Stimulated activated CD8-positive, alpha-beta memory T cell treated with anti-CD3 and anti-CD28 coated beads, Interleukin-7, amount 100 ng/mL, for 48 hours (primary cell): ENCODE measurements around the gene PCP4.

Source experiments
- DNase-seq, 2 donors: peaks; one replicate each; pipeline ENCODE4 v3.0.0-alpha.2; 2020; ENCODE audit warnings: low read depth in 1 of 2; ENCODE audit errors: extremely low read depth in 1 of 2

Gene PCP4

GRCh38 chr21:39968010-39968409, 100.8 kb downstream of the PCP4 start:
- DNase-seq, result no peak

GRCh38 chr21:39969691-39970364, 102.6 kb downstream of the PCP4 start:
- DNase-seq, result no peak

GRCh38 chr21:39971956-39972355, 104.7 kb downstream of the PCP4 start:
- no peak for DNase-seq

GRCh38 chr21:39972471-39972870, 105.2 kb downstream of the PCP4 start:
- no peak for DNase-seq

GRCh38 chr21:39972976-39973770, 105.9 kb downstream of the PCP4 start:
- no peak for DNase-seq

GRCh38 chr21:39976800-39977199, 109.6 kb downstream of the PCP4 start:
- no peak for DNase-seq
